Measurements from ENCODE around the gene ACTL10.

GRCh38 chr20:33673410-33674293 is 6.9 kb downstream of the ACTL10 start:
- TF ChIP-seq CTCF (conservative IDR thresholded peaks at IDR 0.05; ENCODE audit: low read depth, low read length) (no peak), RAD21 (IDR thresholded peaks at IDR 0.05; ENCODE audit: low read length) (no peak), USF2 (IDR thresholded peaks at IDR 0.05; ENCODE audit: low read depth, low read length) (no peak), POLR2A (IDR thresholded peaks at IDR 0.05; ENCODE audit: low read depth, low read length) (no peak), CEBPB (IDR thresholded peaks at IDR 0.05; ENCODE audit: low read depth, low read length) (no peak), CHD1 (IDR thresholded peaks at IDR 0.05; ENCODE audit: low read depth, low read length) (no peak), BHLHE40 (IDR thresholded peaks at IDR 0.05; ENCODE audit: low read depth, low read length) (no peak)
